ENCODE data around the gene NOPCHAP1. TPM values are rescaled to one million over a fixed set of nuclear protein-coding genes. Genes with fewer than 3 reads are reported as not detected.

NOPCHAP1 gene
- polyA plus RNA-seq, 1 donor (not counting 4 experiments of a cell fraction or from before 2014, with no cell fraction given), result 16.7 TPM

DNA sequence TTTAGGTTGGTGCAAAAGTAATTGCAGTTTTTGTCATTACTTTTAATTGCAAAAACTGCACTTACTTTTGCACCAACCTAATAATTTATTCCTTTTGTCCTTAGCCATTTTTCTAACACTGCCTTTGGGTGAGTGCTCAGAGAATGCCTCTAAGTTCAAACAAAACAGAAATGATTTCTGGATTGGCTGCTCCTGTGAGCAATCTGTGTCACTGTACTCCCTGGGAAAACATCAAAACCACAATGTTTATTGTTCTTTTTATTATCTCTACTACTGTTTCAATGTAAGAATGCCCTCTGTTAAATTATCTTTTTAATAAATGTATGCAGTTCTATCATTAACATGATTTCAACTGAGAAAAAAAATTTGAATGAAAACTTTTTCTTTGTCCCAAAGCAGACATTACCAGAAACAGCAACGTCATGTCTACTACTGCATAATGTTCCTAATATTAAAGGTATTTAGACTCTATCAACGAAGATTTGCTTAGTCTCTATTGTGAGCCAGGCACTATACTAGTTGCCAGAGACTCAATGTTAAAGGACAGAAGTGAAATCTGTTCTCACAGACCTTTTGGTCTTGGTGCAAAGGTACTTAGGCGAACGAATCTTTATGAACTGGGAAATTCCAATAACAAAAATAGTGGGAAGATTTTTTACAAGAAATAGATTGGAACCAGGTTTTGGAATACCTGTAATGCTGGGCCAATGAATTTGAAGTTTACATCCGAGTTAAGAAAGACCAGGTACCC lies 34.2 kb upstream of the NOPCHAP1 start:
- no peak for TF ChIP-seq EZH2 (IDR thresholded peaks at IDR 0.05; ENCODE audit: low read length)
- TF ChIP-seq, protein P1, sequence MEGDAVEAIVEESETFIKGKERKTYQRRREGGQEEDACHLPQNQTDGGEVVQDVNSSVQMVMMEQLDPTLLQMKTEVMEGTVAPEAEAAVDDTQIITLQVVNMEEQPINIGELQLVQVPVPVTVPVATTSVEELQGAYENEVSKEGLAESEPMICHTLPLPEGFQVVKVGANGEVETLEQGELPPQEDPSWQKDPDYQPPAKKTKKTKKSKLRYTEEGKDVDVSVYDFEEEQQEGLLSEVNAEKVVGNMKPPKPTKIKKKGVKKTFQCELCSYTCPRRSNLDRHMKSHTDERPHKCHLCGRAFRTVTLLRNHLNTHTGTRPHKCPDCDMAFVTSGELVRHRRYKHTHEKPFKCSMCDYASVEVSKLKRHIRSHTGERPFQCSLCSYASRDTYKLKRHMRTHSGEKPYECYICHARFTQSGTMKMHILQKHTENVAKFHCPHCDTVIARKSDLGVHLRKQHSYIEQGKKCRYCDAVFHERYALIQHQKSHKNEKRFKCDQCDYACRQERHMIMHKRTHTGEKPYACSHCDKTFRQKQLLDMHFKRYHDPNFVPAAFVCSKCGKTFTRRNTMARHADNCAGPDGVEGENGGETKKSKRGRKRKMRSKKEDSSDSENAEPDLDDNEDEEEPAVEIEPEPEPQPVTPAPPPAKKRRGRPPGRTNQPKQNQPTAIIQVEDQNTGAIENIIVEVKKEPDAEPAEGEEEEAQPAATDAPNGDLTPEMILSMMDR (optimal IDR thresholded peaks at IDR 0.05 in 1 of 3, IDR thresholded peaks at IDR 0.05 in 1 of 3, conservative IDR thresholded peaks at IDR 0.05 in 1 of 3; ENCODE audit: extremely low read depth in 1 of 3, insufficient read depth in 2 of 3, low read length in 3 of 3), result no peak
- Histone ChIP-seq H3K9me1 (ENCODE audit: control insufficient read depth, extremely low read depth, insufficient read depth, low read length) (no peaks in the 10 kb centered on the region), H3K79me2 (ENCODE audit: control insufficient read depth, insufficient read depth, low read length) (no peaks in the 10 kb centered on the region), H2AFZ (ENCODE audit: control insufficient read depth, low read length) (no peak overlapping the region), H3K9ac (ENCODE audit: control insufficient read depth, extremely low read depth, insufficient read depth, low read length) (no peak overlapping the region), H3K9me3 (ENCODE audit: control insufficient read depth, low read depth, low read length) (no peaks in the 10 kb centered on the region), H3K4me1 (ENCODE audit: control insufficient read depth, extremely low read depth, insufficient read depth, low read length) (peaks cover under 1% of the 10 kb centered on the region), H4K20me1 (ENCODE audit: control insufficient read depth, extremely low read depth, insufficient read depth, low read length) (no peaks in the 10 kb centered on the region), H3K27ac (ENCODE audit: control insufficient read depth, insufficient read depth, low read length) (no peak overlapping the region), H3K36me3 (ENCODE audit: control insufficient read depth in 2 of 2, extremely low read depth in 1 of 2, insufficient read depth in 2 of 2, low read length in 2 of 2) (no peaks in the 10 kb centered on the region), H3K4me3 (ENCODE audit: control insufficient read depth in 2 of 3, extremely low read depth in 1 of 3, insufficient read depth in 2 of 3, low read depth in 1 of 3, low read length in 3 of 3) (no peak overlapping the region), H3K4me2 (ENCODE audit: control insufficient read depth, extremely low read depth, insufficient read depth, low read depth, low read length) (no peak overlapping the region), H3K27me3 (ENCODE audit: control insufficient read depth, extremely low read depth, insufficient read depth, low read length) (no peaks in the 10 kb centered on the region)
- FAIRE-seq (no peak), DNase-seq (ENCODE audit: low read depth, low spot score) (no peak)
- dilution Hi-C loops (cut with MboI; ENCODE audit: extremely low pct_ligation_motif_present, low sequenced_read_pairs), result no loop called here

DNA sequence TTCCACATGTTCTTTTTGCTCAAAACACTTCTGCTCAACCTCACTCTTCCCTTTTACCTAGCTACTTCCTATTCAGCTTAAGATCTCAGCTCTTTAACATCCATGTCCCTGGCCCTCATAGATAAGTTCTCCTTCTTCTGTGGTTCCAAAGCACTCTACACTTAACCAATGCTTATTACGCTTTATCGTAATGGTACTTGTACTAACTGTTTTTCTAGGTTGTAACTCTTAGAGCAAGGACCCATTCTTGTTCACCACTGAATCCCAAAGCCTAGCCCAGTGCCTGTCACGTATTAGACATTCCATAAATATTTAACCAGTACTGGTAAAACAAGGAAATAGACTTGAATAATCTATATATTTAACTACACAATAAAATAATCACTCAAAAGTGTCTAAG lies 33.3 kb upstream of the NOPCHAP1 start:
- Histone ChIP-seq H3K27me3 (ENCODE audit: control insufficient read depth, extremely low read depth, insufficient read depth, low read length) (no peaks in the 10 kb centered on the region), H3K36me3 (ENCODE audit: control insufficient read depth in 2 of 2, extremely low read depth in 1 of 2, insufficient read depth in 2 of 2, low read length in 2 of 2) (no peaks in the 10 kb centered on the region), H3K9me3 (ENCODE audit: control insufficient read depth, low read depth, low read length) (no peaks in the 10 kb centered on the region), H3K79me2 (ENCODE audit: control insufficient read depth, insufficient read depth, low read length) (no peaks in the 10 kb centered on the region), H3K4me1 (ENCODE audit: control insufficient read depth, extremely low read depth, insufficient read depth, low read length) (peaks cover 3% of the 10 kb centered on the region), H3K4me2 (ENCODE audit: control insufficient read depth, extremely low read depth, insufficient read depth, low read depth, low read length) (no peak overlapping the region), H3K27ac (ENCODE audit: control insufficient read depth, insufficient read depth, low read length) (no peak overlapping the region), H3K9me1 (ENCODE audit: control insufficient read depth, extremely low read depth, insufficient read depth, low read length) (no peaks in the 10 kb centered on the region), H3K4me3 (ENCODE audit: control insufficient read depth in 2 of 3, extremely low read depth in 1 of 3, insufficient read depth in 2 of 3, low read depth in 1 of 3, low read length in 3 of 3) (no peak overlapping the region), H3K9ac (ENCODE audit: control insufficient read depth, extremely low read depth, insufficient read depth, low read length) (no peak overlapping the region), H4K20me1 (ENCODE audit: control insufficient read depth, extremely low read depth, insufficient read depth, low read length) (no peaks in the 10 kb centered on the region), H2AFZ (ENCODE audit: control insufficient read depth, low read length) (no peak overlapping the region)
- FAIRE-seq (no peak), DNase-seq (ENCODE audit: low read depth, low spot score) (no peak)
- dilution Hi-C loops (cut with MboI; ENCODE audit: extremely low pct_ligation_motif_present, low sequenced_read_pairs), result no loop called here
- TF ChIP-seq, protein P1 (optimal IDR thresholded peaks at IDR 0.05 in 1 of 3, IDR thresholded peaks at IDR 0.05 in 1 of 3, conservative IDR thresholded peaks at IDR 0.05 in 1 of 3; ENCODE audit: extremely low read depth in 1 of 3, insufficient read depth in 2 of 3, low read length in 3 of 3), result no peak
- no peak for TF ChIP-seq EZH2 (IDR thresholded peaks at IDR 0.05; ENCODE audit: low read length)

Measured in keratinocyte (primary cell).